Vagina (tissue), 2 donors: ENCODE results near the gene EHD2.

Experiments
- CTCF ChIP-seq, 3 experiments: fragments of 450-650 bp in 2 of 3; fragments of 200-600 bp in 1 of 3; sonication (generic) in 1 of 3; IDR thresholded peaks; one replicate each; pipeline ENCODE4 v1.5.1; 2017 to 2019; ENCODE audit warnings: antibody characterized with exemption in 3 of 3, mild to moderate bottlenecking in 2 of 3, moderate library complexity in 2 of 3
- POLR2A ChIP-seq, 2 donors: fragments of 450-650 bp; IDR thresholded peaks; one replicate each; pipeline ENCODE4 v1.6.1; 2017; ENCODE audit warnings: antibody characterized with exemption in 2 of 2, mild to moderate bottlenecking in 2 of 2, moderate library complexity in 2 of 2

GRCh38 chr19:47779524-47780214, 66.4 kb downstream of the EHD2 start:
- TF ChIP-seq CTCF (IDR thresholded peaks at IDR 0.05) = no peak
- no peak for TF ChIP-seq POLR2A (IDR thresholded peaks at IDR 0.05)
